Cardiac septum (tissue), 1 donor: ENCODE data around the gene ARIH1. TPM values are rescaled to one million over a fixed set of nuclear protein-coding genes. Genes with fewer than 3 reads are reported as not detected.
"Not testable (repeated sequence)": the region's sequence is repeated elsewhere in the genome, so short reads cannot be mapped to it uniquely, and the experiment has no call there.

Source experiments
- DNase-seq: peaks from one replicate; pipeline ENCODE4 v3.0.0-alpha.2; 2020; ENCODE audit warnings: low spot score
- intact Hi-C: fragments of 100-400 bp; cut with DNase I; formaldehyde crosslinking; loops from one replicate; pipeline ENCODE4 v1.14.0; 2022
- total RNA-seq: library from RNA; stranded (reverse); fragmentation: NEBNext Ultra II Directional; extraction: Animal tissue kit (Norgen Biotek cat#: 25700); gene quantifications from one replicate; pipeline ENCODE4 v1.2.1, GENCODE V29; 2021
- donor health status: DM: no; HTN: no; CAD: no.

ARIH1 gene
- total RNA-seq, 1 donor from 2014 or later = 182 TPM

GRCh38 chr15:72636519-72637282 lies 162.6 kb downstream of the ARIH1 start:
- peak; percentile 87 for DNase-seq
- intact Hi-C loops = not testable (repeated sequence)

DNA sequence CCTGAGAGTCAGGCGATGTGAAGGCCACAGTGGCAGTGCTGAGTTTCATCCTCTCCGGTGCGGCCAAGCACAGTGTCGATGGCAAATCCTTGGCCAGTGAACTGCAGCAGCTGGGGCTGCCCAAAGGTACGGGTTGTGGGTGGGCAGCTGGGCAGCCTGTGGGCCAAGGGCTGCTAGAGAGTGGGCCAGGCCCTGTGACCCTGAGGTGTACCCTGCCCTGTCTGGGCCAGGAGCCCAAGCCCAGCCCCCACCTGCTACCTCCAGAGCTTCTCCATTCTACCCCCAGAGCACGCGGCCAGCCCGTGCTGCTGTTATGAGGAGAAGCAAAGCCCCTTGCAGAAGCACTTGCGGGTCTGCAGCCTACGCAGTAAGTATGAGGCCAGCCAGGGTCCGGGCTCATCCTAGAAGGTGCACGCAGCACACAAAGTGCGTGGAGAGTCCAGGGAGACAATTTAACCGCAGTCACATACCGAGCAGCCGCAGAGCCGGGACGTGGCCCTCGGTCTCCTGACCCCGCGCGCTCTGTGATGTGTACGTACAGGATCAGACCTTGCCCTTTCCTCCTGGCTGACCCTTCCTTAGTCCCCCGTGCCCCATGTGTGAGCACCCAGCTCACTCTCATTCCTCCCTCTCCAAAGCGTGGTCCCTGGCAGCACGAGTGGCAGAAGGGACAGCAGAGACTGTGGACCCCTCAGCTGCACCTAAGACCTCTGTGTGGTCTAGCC lies 165.8 kb downstream of the ARIH1 start:
- DNase-seq, intact Hi-C loops: not testable (repeated sequence)

DNA sequence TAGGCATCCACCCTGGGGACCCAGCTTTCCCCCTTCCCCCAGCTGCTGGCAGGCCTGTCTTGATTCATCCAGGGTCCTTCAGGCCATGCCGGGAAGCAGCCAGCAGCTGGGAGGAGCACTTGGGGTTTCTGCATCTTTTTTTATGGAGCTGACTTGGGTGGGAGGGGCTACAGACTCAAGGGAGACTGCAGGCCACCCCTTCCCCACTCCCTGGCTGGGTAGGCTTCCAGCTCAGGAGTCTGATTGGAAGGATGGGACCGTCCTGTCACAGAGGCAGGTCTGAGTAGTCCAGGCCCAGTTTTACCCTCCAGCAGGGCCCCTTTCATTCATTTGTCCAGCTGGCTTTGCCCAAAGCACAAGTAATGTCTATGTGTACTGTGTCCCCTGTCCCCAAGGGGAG lies 168.1 kb downstream of the ARIH1 start:
- intact Hi-C loops, DNase-seq: not testable (repeated sequence)

GRCh38 chr15:72648631-72649253 lies 174.6 kb downstream of the ARIH1 start:
- intact Hi-C loops = not testable (repeated sequence)

More at GRCh38 chr15:72648631-72649253, 174.6 kb downstream of the ARIH1 start:
- peak; percentile 39 for DNase-seq

Other genes starting within 250 kb of the ARIH1 start
- gene PKM, start 243.1 kb upstream of the ARIH1 start, total RNA-seq = 984 TPM
- gene PARP6, start 201.8 kb upstream of the ARIH1 start, total RNA-seq = 34.6 TPM
- gene CELF6, start 154.2 kb upstream of the ARIH1 start, total RNA-seq = 0.70 TPM
- 77.9 TPM for gene HEXA, start 98.3 kb upstream of the ARIH1 start, total RNA-seq
- gene TMEM202, start 76.0 kb upstream of the ARIH1 start, total RNA-seq = not detected
- gene GOLGA6B, start 180.4 kb downstream of the ARIH1 start, total RNA-seq = not detected
- gene HIGD2B, start 211.9 kb downstream of the ARIH1 start, total RNA-seq = not detected
- 12.1 TPM for gene BBS4, start 211.9 kb downstream of the ARIH1 start, total RNA-seq